GM18909 (cell line): Measurements from ENCODE around the gene TYR.
"Not testable (repeated sequence)": the region's sequence is repeated elsewhere in the genome, so short reads cannot be mapped to it uniquely, and the experiment has no call there.

Source experiments
- ATAC-seq: cut with Tn5 transposase; IDR thresholded peaks from one replicate; pipeline ENCODE4 v1.9.1; 2021; ENCODE audit warnings: mild to moderate bottlenecking; ENCODE audit not compliant: unreplicated experiment, poor library complexity

Gene TYR

GRCh38 chr11:89177691-89178231, at the start of gene TYR:
Gene TYR (plus strand): TSS chr11:89177875. CDS start chr11:89177954, 79 bp downstream.
- ATAC-seq: no peak

- no peak for ATAC-seq
Observed at GRCh38 chr11:89136606-89137005, 41.1 kb upstream of the TYR start.

- ATAC-seq: no peak
Observed at GRCh38 chr11:89147229-89147628, 30.4 kb upstream of the TYR start.

- ATAC-seq: no peak
Observed at GRCh38 chr11:89159974-89160373, 17.7 kb upstream of the TYR start.

- no peak for ATAC-seq
Observed at GRCh38 chr11:89161949-89162348, 15.7 kb upstream of the TYR start.

- no peak for ATAC-seq
Observed at GRCh38 chr11:89163686-89164085, 14.0 kb upstream of the TYR start.

- ATAC-seq: no peak
Observed at GRCh38 chr11:89168396-89168795, 9.3 kb upstream of the TYR start.

- no peak for ATAC-seq
Observed at GRCh38 chr11:89175796-89176195, 1.9 kb upstream of the TYR start.

GRCh38 chr11:89176938-89177337, 737 bp upstream of the TYR start:
- no peak for ATAC-seq

GRCh38 chr11:89181111-89181510, 3.4 kb downstream of the TYR start:
- ATAC-seq: no peak

GRCh38 chr11:89182773-89183518, 5.3 kb downstream of the TYR start:
- no peak for ATAC-seq

- ATAC-seq: no peak
Observed at GRCh38 chr11:89184021-89184420, 6.3 kb downstream of the TYR start.

GRCh38 chr11:89189776-89190175, 12.1 kb downstream of the TYR start:
- no peak for ATAC-seq

- ATAC-seq: no peak
Observed at GRCh38 chr11:89201138-89201537, 23.5 kb downstream of the TYR start.

- no peak for ATAC-seq
Observed at GRCh38 chr11:89203814-89204213, 26.1 kb downstream of the TYR start.

- no peak for ATAC-seq
Observed at GRCh38 chr11:89205378-89205777, 27.7 kb downstream of the TYR start.

GRCh38 chr11:89220684-89221339, 43.1 kb downstream of the TYR start:
- no peak for ATAC-seq

GRCh38 chr11:89235083-89235482, 57.4 kb downstream of the TYR start:
- ATAC-seq: no peak

GRCh38 chr11:89235976-89236375, 58.3 kb downstream of the TYR start:
- no peak for ATAC-seq

GRCh38 chr11:89247007-89247406, 69.3 kb downstream of the TYR start:
- ATAC-seq: not testable (repeated sequence)

- ATAC-seq: no peak
Observed at GRCh38 chr11:89249196-89249595, 71.5 kb downstream of the TYR start.

GRCh38 chr11:89261483-89261882, 83.8 kb downstream of the TYR start:
- ATAC-seq: not testable (repeated sequence)
